ENCODE data around the gene IFT43. TPM values are rescaled to one million over a fixed set of nuclear protein-coding genes. Genes with fewer than 3 reads are reported as not detected.
A peak's percentile ranks its signal among the peaks of the same experiment; 100 is the strongest.

Gene IFT43
- total and polyA plus RNA-seq, 9 of the 15 experiments (the other 6 are each of a cell fraction or from before 2014, with no cell fraction given), result 4.9 to 12.8 (median 8.0) TPM

- TF ChIP-seq REST (IDR thresholded peaks at IDR 0.05; ENCODE audit: borderline replicate concordance) (0 out of 2 replicates have a peak, but pooled peaks have one; percentile 7), REST (CRISPR knock-in tag; IDR thresholded peaks at IDR 0.05; ENCODE audit: low read depth) (no peak), CAMTA2 (CRISPR knock-in tag; conservative IDR thresholded peaks at IDR 0.05) (no peak), ZNF232 (CRISPR knock-in tag; IDR thresholded peaks at IDR 0.05) (no peak), RAD21 (CRISPR knock-in tag; conservative IDR thresholded peaks at IDR 0.05 in 1 of 2, IDR thresholded peaks at IDR 0.05 in 1 of 2) (peak in 1 of 2 experiments; percentile 56; a peak in 2 of 4 replicates), E2F4 (CRISPR knock-in tag; IDR thresholded peaks at IDR 0.05; ENCODE audit: low read depth) (no peak), EZH2 (IDR thresholded peaks at IDR 0.05; ENCODE audit: borderline replicate concordance, low read depth, low read length) (no peak), SPI1 (IDR thresholded peaks at IDR 0.05; ENCODE audit: borderline replicate concordance, low read depth, low read length) (0 out of 2 replicates have a peak, but pooled peaks have one; percentile 24)
Measured at GRCh38 chr14:76101391-76102379, 116.1 kb downstream of the IFT43 start (continued).

Data from K562 (cell line).